SK-N-SH treated with all-trans-retinoic acid at 6 μM for 48 hours (cell line): ENCODE data around the gene CSNK1G1.

Experiments used
- ATAC-seq: fragments of 200-7000 bp; cut with Tn5 transposase; 3 replicates; pipeline ENCODE4 v1.9.1; 2020; ENCODE audit warnings: mild to moderate bottlenecking, moderate library complexity
- ARNTL ChIP-seq: fragments of 450-650 bp; formaldehyde crosslinking; IDR thresholded peaks from 2 replicates; pipeline ENCODE4 v1.5.0; 2020; ENCODE audit warnings: low read depth, mild to moderate bottlenecking, moderate library complexity, borderline replicate concordance
- BACH2 ChIP-seq: fragments of 250-450 bp; sonication (Bioruptor Pico); IDR thresholded peaks from 2 replicates; pipeline ENCODE4 v1.9.0; 2021; ENCODE audit warnings: mild to moderate bottlenecking, borderline replicate concordance
- CSDC2 ChIP-seq: fragments of 250-450 bp; sonication (Bioruptor Pico); IDR thresholded peaks from 2 replicates; pipeline ENCODE4 v1.5.0; 2020; ENCODE audit warnings: mild to moderate bottlenecking, moderate library complexity
- ESRRG ChIP-seq: fragments of 250-450 bp; sonication (Bioruptor Pico); IDR thresholded peaks from 2 replicates; pipeline ENCODE4 v1.6.1; 2021; ENCODE audit warnings: mild to moderate bottlenecking
- GLIS3 ChIP-seq: fragments of 250-450 bp; sonication (Bioruptor Pico); IDR thresholded peaks from 2 replicates; pipeline ENCODE4 v1.5.0; 2020; ENCODE audit warnings: mild to moderate bottlenecking, moderate library complexity
- ISL1 ChIP-seq: fragments of 250-450 bp; sonication (Bioruptor Pico); IDR thresholded peaks from 2 replicates; pipeline ENCODE4 v2.1.2; 2022; ENCODE audit warnings: mild to moderate bottlenecking, moderate library complexity
- OSR1 ChIP-seq: fragments of 250-450 bp; sonication (Bioruptor Pico); IDR thresholded peaks from 2 replicates; pipeline ENCODE4 v1.8.0; 2022; ENCODE audit warnings: moderate library complexity, mild to moderate bottlenecking, inconsistent platforms
- PATZ1 ChIP-seq: fragments of 250-450 bp; sonication (Bioruptor Pico); IDR thresholded peaks from 2 replicates; pipeline ENCODE4 v1.8.0; 2020; ENCODE audit warnings: mild to moderate bottlenecking, moderate library complexity, borderline replicate concordance
- PPARA ChIP-seq: fragments of 250-450 bp; sonication (Bioruptor Pico); IDR thresholded peaks from 2 replicates; pipeline ENCODE4 v1.5.0; 2020; ENCODE audit warnings: mild to moderate bottlenecking, borderline replicate concordance
- RARB ChIP-seq: fragments of 250-450 bp; sonication (Bioruptor Pico); IDR thresholded peaks from 2 replicates; pipeline ENCODE4 v1.8.0; 2021; ENCODE audit warnings: mild to moderate bottlenecking, moderate library complexity
- SNAI2 ChIP-seq: fragments of 250-450 bp; sonication (Bioruptor Pico); IDR thresholded peaks from 2 replicates; pipeline ENCODE4 v1.5.0; 2020; ENCODE audit warnings: mild to moderate bottlenecking, moderate library complexity
- TOX ChIP-seq: fragments of 250-450 bp; sonication (Bioruptor Pico); IDR thresholded peaks from 2 replicates; pipeline ENCODE4 v1.8.0; 2021; ENCODE audit warnings: mild to moderate bottlenecking, moderate library complexity, borderline replicate concordance
- TSHZ2 ChIP-seq: fragments of 250-450 bp; sonication (Bioruptor Pico); IDR thresholded peaks from 2 replicates; pipeline ENCODE4 v1.5.0; 2020; ENCODE audit warnings: mild to moderate bottlenecking, moderate library complexity
- ZC3H10 ChIP-seq: fragments of 250-450 bp; sonication (Bioruptor Pico); IDR thresholded peaks from 2 replicates; pipeline ENCODE4 v1.5.1; 2021; ENCODE audit warnings: mild to moderate bottlenecking, moderate library complexity
- ZFP3 ChIP-seq: fragments of 250-450 bp; sonication (Bioruptor Pico); IDR thresholded peaks from 2 replicates; pipeline ENCODE4 v1.5.0; 2020; ENCODE audit warnings: mild to moderate bottlenecking, moderate library complexity
- ZFP30 ChIP-seq: fragments of 450-650 bp; formaldehyde crosslinking; IDR thresholded peaks from 2 replicates; pipeline ENCODE4 v1.5.0; 2022; ENCODE audit warnings: mild to moderate bottlenecking, moderate library complexity
- ZNF565 ChIP-seq: fragments of 450-650 bp; formaldehyde crosslinking; conservative IDR thresholded peaks from 2 replicates; pipeline ENCODE4 v1.5.0; 2020; ENCODE audit warnings: low read depth, mild to moderate bottlenecking, moderate library complexity
- ZNF70 ChIP-seq: fragments of 450-650 bp; formaldehyde crosslinking; IDR thresholded peaks from 2 replicates; pipeline ENCODE4 v1.5.0; 2020; ENCODE audit warnings: mild to moderate bottlenecking, moderate library complexity
- ZNF8 ChIP-seq: fragments of 450-650 bp; formaldehyde crosslinking; IDR thresholded peaks from 2 replicates; pipeline ENCODE4 v1.5.0; 2020; ENCODE audit warnings: mild to moderate bottlenecking, moderate library complexity
- TF ChIP-seq, protein P1 (sequence below): fragments of 250-450 bp; sonication (Bioruptor Pico); IDR thresholded peaks from 2 replicates; pipeline ENCODE4 v1.5.1; 2020; ENCODE audit warnings: low read depth, mild to moderate bottlenecking, moderate library complexity
- TF ChIP-seq, protein P2 (sequence below): fragments of 250-450 bp; sonication (Bioruptor Pico); IDR thresholded peaks from 2 replicates; pipeline ENCODE4 v1.8.0; 2021; ENCODE audit warnings: low read depth, mild to moderate bottlenecking, moderate library complexity, borderline replicate concordance
- TF ChIP-seq, protein P3 (sequence below): fragments of 250-450 bp; sonication (Bioruptor Pico); IDR thresholded peaks from 2 replicates; pipeline ENCODE4 v1.5.1; 2021; ENCODE audit warnings: mild to moderate bottlenecking, moderate library complexity

The CSNK1G1 gene

DNA sequence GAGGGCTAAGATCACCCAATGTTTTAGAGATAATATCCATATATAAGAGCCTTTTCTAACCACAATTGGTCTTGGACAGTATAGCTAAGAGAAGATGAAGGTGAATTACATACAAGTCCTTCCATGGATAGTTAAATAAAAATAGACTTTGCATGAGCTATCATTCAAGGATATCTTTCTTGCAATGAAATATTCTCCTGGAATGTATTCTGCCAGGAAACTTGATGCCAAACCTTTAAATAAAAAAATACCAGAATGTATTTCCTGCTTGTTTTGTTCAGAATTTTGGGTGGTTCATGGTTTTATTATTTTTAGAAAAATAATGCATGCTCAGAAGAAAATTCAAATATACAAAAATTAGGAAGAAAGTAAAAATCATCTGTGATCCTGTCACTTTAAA lies 104.3 kb downstream of the CSNK1G1 start:
- ATAC-seq, result no peak
- TF ChIP-seq ZFP3 (no peak), TOX (CRISPR knock-in tag) (no peak), SNAI2 (no peak)

DNA sequence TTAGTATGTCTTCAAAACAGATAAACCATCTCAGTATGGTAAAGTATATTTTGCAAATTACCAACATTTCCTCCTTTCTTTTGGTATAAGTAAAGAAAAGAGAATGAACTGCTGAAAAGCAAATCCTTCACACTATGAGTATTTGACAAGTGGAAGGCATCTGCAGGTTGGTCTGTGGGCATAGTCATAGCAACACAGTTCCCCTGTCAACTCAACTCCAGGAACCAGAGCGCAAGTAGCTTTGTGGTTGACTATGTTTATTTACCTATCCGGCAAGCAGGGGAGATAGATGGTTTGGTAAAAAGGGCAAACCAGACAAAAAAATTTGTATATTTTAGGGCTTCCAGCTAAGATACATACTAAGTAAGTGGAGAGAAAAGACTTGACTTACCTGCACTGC lies 104.9 kb downstream of the CSNK1G1 start:
- no peak for ATAC-seq

GRCh38 chr15:64249883-64250575 lies 105.9 kb downstream of the CSNK1G1 start:
- peak; percentile 15; the same call in 1 of the 3 replicates for ATAC-seq
- no peak for TF ChIP-seq ZFP3
- TF ChIP-seq RARB, result no peak
- TF ChIP-seq ZNF8, result no peak
- no peak for TF ChIP-seq BACH2 (CRISPR knock-in tag)
- TF ChIP-seq ISL1 (CRISPR knock-in tag), result no peak
- TF ChIP-seq, protein P1, sequence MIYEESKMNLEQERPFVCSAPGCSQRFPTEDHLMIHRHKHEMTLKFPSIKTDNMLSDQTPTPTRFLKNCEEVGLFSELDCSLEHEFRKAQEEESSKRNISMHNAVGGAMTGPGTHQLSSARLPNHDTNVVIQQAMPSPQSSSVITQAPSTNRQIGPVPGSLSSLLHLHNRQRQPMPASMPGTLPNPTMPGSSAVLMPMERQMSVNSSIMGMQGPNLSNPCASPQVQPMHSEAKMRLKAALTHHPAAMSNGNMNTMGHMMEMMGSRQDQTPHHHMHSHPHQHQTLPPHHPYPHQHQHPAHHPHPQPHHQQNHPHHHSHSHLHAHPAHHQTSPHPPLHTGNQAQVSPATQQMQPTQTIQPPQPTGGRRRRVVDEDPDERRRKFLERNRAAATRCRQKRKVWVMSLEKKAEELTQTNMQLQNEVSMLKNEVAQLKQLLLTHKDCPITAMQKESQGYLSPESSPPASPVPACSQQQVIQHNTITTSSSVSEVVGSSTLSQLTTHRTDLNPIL (CRISPR knock-in tag), result no peak
- TF ChIP-seq ZFP30, result no peak
- no peak for TF ChIP-seq CSDC2
- no peak for TF ChIP-seq ESRRG

More for the DNA sequence above, 104.9 kb downstream of the CSNK1G1 start:
- TF ChIP-seq ZNF70 (no peak), ZNF8 (no peak), CSDC2 (no peak), SNAI2 (no peak), ZFP3 (no peak), ZFP30 (no peak), PPARA (CRISPR knock-in tag) (no peak), ARNTL (CRISPR knock-in tag) (no peak), TSHZ2 (no peak), ZC3H10 (CRISPR knock-in tag) (no peak), TOX (CRISPR knock-in tag) (no peak), BACH2 (CRISPR knock-in tag) (no peak), ZNF565 (CRISPR knock-in tag) (no peak), RARB (no peak), ESRRG (no peak), ISL1 (CRISPR knock-in tag) (no peak), GLIS3 (CRISPR knock-in tag) (no peak)
- TF ChIP-seq, protein P2, sequence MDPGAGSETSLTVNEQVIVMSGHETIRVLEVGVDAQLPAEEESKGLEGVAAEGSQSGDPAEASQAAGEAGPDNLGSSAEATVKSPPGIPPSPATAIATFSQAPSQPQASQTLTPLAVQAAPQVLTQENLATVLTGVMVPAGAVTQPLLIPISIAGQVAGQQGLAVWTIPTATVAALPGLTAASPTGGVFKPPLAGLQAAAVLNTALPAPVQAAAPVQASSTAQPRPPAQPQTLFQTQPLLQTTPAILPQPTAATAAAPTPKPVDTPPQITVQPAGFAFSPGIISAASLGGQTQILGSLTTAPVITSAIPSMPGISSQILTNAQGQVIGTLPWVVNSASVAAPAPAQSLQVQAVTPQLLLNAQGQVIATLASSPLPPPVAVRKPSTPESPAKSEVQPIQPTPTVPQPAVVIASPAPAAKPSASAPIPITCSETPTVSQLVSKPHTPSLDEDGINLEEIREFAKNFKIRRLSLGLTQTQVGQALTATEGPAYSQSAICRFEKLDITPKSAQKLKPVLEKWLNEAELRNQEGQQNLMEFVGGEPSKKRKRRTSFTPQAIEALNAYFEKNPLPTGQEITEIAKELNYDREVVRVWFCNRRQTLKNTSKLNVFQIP (CRISPR knock-in tag), result no peak
- TF ChIP-seq, all 23 proteins: peak for 0

- no peak for ATAC-seq
- TF ChIP-seq OSR1 (CRISPR knock-in tag) (no peak), PATZ1 (CRISPR knock-in tag) (no peak), PPARA (CRISPR knock-in tag) (no peak), TSHZ2 (no peak), SNAI2 (no peak), ZC3H10 (CRISPR knock-in tag) (no peak)
- TF ChIP-seq, protein P2 (CRISPR knock-in tag), result no peak
- TF ChIP-seq, protein P3, sequence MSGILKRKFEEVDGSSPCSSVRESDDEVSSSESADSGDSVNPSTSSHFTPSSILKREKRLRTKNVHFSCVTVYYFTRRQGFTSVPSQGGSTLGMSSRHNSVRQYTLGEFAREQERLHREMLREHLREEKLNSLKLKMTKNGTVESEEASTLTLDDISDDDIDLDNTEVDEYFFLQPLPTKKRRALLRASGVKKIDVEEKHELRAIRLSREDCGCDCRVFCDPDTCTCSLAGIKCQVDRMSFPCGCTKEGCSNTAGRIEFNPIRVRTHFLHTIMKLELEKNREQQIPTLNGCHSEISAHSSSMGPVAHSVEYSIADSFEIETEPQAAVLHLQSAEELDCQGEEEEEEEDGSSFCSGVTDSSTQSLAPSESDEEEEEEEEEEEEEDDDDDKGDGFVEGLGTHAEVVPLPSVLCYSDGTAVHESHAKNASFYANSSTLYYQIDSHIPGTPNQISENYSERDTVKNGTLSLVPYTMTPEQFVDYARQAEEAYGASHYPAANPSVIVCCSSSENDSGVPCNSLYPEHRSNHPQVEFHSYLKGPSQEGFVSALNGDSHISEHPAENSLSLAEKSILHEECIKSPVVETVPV, result no peak
Observed at GRCh38 chr15:64249406-64249805, 106.6 kb downstream of the CSNK1G1 start.
